Testis (tissue), 2 donors: Measurements from ENCODE around the gene PIK3AP1.

Experiments
- CTCF ChIP-seq, 3 experiments: fragments of 450-650 bp in 2 of 3; fragments of 200-600 bp in 1 of 3; sonication (generic) in 1 of 3; IDR thresholded peaks; one replicate each; pipeline ENCODE4 v1.5.1; 2016 to 2019; ENCODE audit warnings: antibody characterized with exemption in 3 of 3, mild to moderate bottlenecking in 2 of 3, moderate library complexity in 1 of 3
- POLR2A ChIP-seq: fragments of 450-650 bp; IDR thresholded peaks from one replicate; pipeline ENCODE4 v1.6.1; 2017; ENCODE audit warnings: antibody characterized with exemption, mild to moderate bottlenecking, moderate library complexity

DNA sequence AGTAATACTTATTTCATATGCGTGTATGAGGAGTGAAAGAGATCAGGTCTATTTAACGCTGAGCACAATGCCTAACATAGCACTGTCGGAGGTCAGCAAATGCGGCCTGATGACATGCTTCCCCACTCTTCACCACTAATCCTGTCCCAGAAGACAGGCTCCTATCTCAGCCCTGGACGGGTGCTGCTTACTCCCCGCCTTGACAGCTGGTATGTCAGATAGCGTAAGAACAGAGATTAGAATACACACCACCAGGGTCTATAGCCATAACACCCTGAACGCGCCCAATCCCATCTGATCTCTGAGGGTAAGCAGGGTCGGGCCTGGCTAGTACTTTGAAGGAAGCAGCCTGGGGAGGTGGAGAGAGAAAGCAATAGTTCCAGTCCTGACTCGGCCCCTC is 101.2 kb downstream of the PIK3AP1 start:
- TF ChIP-seq CTCF (IDR thresholded peaks at IDR 0.05) (no peak), POLR2A (no peak)
